Tibial nerve (tissue), 4 donors: ENCODE data around the gene SLC35G3.

Experiments
- EP300 ChIP-seq, 2 donors: sonication (generic); formaldehyde crosslinking; IDR thresholded peaks; one replicate each; pipeline ENCODE4 v1.6.1; 2017; ENCODE audit warnings: antibody characterized with exemption in 2 of 2, mild to moderate bottlenecking in 1 of 2
- TF ChIP-seq, protein P1 (sequence below), 5 experiments: fragments of 200-600 bp in 3 of 5; fragments of 450-650 bp in 2 of 5; sonication (generic) in 3 of 5; IDR thresholded peaks; one replicate each; pipeline ENCODE4 v1.5.1; 2016 to 2019; ENCODE audit warnings: antibody characterized with exemption in 5 of 5, mild to moderate bottlenecking in 3 of 5, moderate library complexity in 2 of 5

DNA sequence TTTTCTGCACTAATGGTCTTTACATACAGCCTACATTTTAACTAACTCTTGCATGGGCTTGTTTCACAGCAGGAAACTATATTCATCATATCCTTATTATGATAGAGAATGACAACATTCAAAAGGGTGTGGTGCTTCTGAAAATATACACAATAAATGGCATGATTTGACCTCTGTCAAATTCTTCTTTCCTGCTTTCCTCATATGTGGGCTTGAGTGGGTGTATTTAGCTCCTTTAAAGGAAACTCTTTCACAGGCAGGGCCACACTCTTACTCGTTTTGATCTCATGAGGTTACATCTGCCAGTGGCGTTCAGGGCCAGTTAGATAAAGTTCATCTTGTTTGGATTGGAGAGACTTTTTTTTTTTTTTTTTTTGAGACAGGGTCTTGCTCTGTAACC lies 6.1 kb downstream of the SLC35G3 start:
- TF ChIP-seq EP300 (IDR thresholded peaks at IDR 0.05): no peak
- TF ChIP-seq, protein P1, sequence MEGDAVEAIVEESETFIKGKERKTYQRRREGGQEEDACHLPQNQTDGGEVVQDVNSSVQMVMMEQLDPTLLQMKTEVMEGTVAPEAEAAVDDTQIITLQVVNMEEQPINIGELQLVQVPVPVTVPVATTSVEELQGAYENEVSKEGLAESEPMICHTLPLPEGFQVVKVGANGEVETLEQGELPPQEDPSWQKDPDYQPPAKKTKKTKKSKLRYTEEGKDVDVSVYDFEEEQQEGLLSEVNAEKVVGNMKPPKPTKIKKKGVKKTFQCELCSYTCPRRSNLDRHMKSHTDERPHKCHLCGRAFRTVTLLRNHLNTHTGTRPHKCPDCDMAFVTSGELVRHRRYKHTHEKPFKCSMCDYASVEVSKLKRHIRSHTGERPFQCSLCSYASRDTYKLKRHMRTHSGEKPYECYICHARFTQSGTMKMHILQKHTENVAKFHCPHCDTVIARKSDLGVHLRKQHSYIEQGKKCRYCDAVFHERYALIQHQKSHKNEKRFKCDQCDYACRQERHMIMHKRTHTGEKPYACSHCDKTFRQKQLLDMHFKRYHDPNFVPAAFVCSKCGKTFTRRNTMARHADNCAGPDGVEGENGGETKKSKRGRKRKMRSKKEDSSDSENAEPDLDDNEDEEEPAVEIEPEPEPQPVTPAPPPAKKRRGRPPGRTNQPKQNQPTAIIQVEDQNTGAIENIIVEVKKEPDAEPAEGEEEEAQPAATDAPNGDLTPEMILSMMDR (IDR thresholded peaks at IDR 0.05): no peak
